Measurements from ENCODE around the gene MPDZ. TPM values are rescaled to one million over a fixed set of nuclear protein-coding genes. Genes with fewer than 3 reads are reported as not detected.

The MPDZ gene
- total RNA-seq, 1 donor from 2014 or later: 97.0 TPM

DNA sequence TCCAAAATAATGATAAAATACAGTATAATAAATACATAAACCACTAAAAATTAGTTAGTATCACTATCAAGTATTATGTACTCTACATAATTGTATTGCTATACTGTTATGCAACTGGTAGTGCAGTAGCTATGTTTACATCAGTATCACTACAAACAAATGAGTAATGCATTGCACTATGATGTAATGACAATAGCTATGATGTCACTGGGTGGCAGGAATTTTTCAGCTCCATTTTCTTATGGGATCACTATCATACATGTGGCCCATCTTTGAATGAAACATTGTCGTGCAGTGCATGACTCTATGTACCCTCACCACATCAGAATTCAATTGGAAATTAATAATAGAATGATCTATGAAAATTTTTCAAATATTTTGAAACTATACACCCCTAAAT, 201.3 kb downstream of the MPDZ start:
- H3K36me3 Mint-ChIP-seq (ENCODE audit: low read depth, unreplicated experiment): no peaks in the 10 kb centered on the region

DNA sequence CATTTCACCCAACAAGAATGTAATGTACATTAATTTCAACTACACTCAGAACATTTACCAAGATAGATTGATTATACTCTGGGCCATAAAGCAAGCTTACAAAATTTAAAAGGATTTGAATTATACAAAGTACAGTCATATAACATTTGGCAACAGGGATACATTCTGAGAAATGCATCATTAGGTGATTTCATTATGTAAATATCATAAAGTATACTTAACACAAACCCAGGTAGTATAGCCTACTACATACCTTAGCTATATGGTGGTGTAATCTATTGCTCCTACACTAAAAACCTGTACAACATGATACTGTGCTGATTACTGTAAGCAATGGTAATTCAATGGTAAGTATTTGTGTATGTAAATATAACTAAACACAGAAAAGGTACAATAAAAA, 202.9 kb downstream of the MPDZ start:
- H3K4me1 Mint-ChIP-seq (ENCODE audit: unreplicated experiment): peaks cover 2% of the 10 kb centered on the region
- TF ChIP-seq, protein P1, sequence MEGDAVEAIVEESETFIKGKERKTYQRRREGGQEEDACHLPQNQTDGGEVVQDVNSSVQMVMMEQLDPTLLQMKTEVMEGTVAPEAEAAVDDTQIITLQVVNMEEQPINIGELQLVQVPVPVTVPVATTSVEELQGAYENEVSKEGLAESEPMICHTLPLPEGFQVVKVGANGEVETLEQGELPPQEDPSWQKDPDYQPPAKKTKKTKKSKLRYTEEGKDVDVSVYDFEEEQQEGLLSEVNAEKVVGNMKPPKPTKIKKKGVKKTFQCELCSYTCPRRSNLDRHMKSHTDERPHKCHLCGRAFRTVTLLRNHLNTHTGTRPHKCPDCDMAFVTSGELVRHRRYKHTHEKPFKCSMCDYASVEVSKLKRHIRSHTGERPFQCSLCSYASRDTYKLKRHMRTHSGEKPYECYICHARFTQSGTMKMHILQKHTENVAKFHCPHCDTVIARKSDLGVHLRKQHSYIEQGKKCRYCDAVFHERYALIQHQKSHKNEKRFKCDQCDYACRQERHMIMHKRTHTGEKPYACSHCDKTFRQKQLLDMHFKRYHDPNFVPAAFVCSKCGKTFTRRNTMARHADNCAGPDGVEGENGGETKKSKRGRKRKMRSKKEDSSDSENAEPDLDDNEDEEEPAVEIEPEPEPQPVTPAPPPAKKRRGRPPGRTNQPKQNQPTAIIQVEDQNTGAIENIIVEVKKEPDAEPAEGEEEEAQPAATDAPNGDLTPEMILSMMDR (IDR thresholded peaks at IDR 0.05; ENCODE audit: unreplicated experiment): no peak
- no peaks in the 10 kb centered on the region for H3K27me3 Mint-ChIP-seq (ENCODE audit: unreplicated experiment)
- H3K36me3 Mint-ChIP-seq (ENCODE audit: low read depth, unreplicated experiment): no peaks in the 10 kb centered on the region
- no peaks in the 10 kb centered on the region for H3K9me3 Mint-ChIP-seq (ENCODE audit: unreplicated experiment)
- no peak for DNase-seq (ENCODE audit: low spot score)
- no peak overlapping the region for H3K27ac Mint-ChIP-seq (ENCODE audit: unreplicated experiment)
- H3K4me3 Mint-ChIP-seq (ENCODE audit: unreplicated experiment): no peak overlapping the region

More for the DNA sequence above, 201.3 kb downstream of the MPDZ start:
- DNase-seq (ENCODE audit: low spot score): no peak
- H3K4me1 Mint-ChIP-seq (ENCODE audit: unreplicated experiment): no peaks in the 10 kb centered on the region
- H3K9me3 Mint-ChIP-seq (ENCODE audit: unreplicated experiment): no peaks in the 10 kb centered on the region
- no peak overlapping the region for H3K27ac Mint-ChIP-seq (ENCODE audit: unreplicated experiment)
- H3K4me3 Mint-ChIP-seq (ENCODE audit: unreplicated experiment): no peak overlapping the region
- TF ChIP-seq, protein P1 (IDR thresholded peaks at IDR 0.05; ENCODE audit: unreplicated experiment): no peak
- H3K27me3 Mint-ChIP-seq (ENCODE audit: unreplicated experiment): no peaks in the 10 kb centered on the region

DNA sequence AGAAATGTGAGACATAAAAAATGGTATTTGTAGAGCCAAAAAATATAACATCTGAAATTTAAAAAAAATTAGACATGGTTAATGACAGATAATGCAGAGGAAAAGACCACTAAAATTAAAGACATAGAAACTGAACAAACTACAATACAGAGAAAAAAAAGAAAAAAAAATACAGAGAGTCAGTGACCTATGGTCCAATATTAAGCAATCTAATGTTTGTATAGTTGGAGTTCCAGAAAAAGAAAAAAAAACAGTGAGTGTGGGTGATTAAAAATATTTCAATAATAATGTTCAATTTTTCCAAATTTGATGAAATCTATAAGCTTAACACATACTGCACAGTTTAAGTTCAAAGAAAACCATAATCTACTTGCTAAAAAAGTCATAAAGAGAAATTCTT, 207.6 kb downstream of the MPDZ start:
- H3K27me3 Mint-ChIP-seq (ENCODE audit: unreplicated experiment): no peaks in the 10 kb centered on the region
- TF ChIP-seq, protein P1 (IDR thresholded peaks at IDR 0.05; ENCODE audit: unreplicated experiment): no peak
- H3K9me3 Mint-ChIP-seq (ENCODE audit: unreplicated experiment): no peaks in the 10 kb centered on the region
- H3K36me3 Mint-ChIP-seq (ENCODE audit: low read depth, unreplicated experiment): no peaks in the 10 kb centered on the region
- H3K4me1 Mint-ChIP-seq (ENCODE audit: unreplicated experiment): peaks cover 2% of the 10 kb centered on the region
- no peak overlapping the region for H3K4me3 Mint-ChIP-seq (ENCODE audit: unreplicated experiment)
- no peak for DNase-seq (ENCODE audit: low spot score)
- H3K27ac Mint-ChIP-seq (ENCODE audit: unreplicated experiment): no peak overlapping the region

DNA sequence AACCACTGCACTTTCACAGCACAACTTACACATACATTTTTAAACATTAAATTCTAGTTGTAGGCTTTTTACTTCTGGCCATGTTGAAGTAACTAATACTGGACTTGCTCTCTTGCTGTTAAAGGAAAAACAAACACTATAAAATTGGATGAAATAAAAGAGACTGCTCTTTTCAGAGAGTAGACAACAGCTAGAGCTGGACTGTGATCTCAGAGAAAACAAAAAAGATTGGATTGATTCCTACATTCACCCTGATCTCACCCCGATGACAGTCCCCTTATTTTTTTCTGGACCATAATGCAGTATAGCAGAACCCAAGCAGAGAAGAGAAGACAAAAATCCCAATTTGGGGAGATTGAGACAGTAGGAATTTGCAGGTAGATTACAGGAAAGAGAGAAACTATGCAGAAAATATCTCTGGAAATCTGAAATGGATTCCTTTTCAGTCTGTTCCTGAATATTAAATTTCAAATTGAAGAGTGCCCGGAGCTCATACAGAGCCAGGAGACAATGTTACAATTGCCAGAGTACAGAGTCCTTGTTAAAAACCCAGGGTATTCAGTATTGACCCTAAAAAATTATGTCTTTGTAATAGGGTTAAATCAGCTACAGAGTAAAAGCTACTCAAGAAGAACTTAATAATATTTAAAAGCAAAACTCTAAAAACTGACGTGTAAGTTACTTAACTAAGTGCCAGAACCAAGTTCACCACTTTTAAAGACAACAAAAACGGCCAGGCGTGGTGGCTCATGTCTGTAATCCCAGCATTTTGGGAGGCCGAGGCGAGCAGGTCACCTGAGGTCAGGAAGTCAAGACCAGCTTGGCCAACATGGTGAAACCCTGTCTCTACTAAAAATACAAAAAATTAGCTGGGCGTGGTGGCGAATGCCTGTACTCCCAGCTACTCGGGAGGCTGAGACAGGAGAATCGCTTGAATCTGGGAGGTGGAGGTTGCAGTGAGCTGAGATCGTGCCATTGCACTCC, 208.6 kb downstream of the MPDZ start:
- no peaks in the 10 kb centered on the region for H3K9me3 Mint-ChIP-seq (ENCODE audit: unreplicated experiment)
- peaks cover 2% of the 10 kb centered on the region for H3K4me1 Mint-ChIP-seq (ENCODE audit: unreplicated experiment)
- H3K4me3 Mint-ChIP-seq (ENCODE audit: unreplicated experiment): no peak overlapping the region
- DNase-seq (ENCODE audit: low spot score): no peak
- H3K36me3 Mint-ChIP-seq (ENCODE audit: low read depth, unreplicated experiment): no peaks in the 10 kb centered on the region
- no peaks in the 10 kb centered on the region for H3K27me3 Mint-ChIP-seq (ENCODE audit: unreplicated experiment)
- TF ChIP-seq, protein P1 (IDR thresholded peaks at IDR 0.05; ENCODE audit: unreplicated experiment): no peak
- no peak overlapping the region for H3K27ac Mint-ChIP-seq (ENCODE audit: unreplicated experiment)

DNA sequence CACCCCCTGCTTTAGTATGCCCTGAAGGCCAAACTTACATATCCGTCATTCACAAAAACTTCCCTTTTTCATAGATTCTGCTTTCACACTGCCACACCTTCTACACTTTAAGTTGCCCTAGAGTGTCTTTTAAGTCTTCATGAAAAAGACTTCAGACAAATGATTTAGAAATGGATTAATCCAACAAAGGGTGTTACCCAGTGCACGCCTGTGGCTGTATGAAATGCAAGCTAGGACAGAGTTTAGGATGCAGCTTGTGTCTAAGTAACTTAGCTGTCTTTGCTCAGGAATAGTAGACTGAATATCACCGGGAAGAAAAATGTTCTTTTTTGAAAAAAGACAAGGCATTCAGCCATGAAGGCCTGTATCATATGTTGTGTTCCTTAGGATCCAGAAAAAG, 210.0 kb downstream of the MPDZ start:
- Mint-ChIP-seq H3K27me3 (ENCODE audit: unreplicated experiment) (no peaks in the 10 kb centered on the region), H3K4me1 (ENCODE audit: unreplicated experiment) (peaks cover 2% of the 10 kb centered on the region), H3K9me3 (ENCODE audit: unreplicated experiment) (no peaks in the 10 kb centered on the region), H3K27ac (ENCODE audit: unreplicated experiment) (no peak overlapping the region), H3K4me3 (ENCODE audit: unreplicated experiment) (no peak overlapping the region), H3K36me3 (ENCODE audit: low read depth, unreplicated experiment) (no peaks in the 10 kb centered on the region)
- no peak for DNase-seq (ENCODE audit: low spot score)
- TF ChIP-seq, protein P1 (IDR thresholded peaks at IDR 0.05; ENCODE audit: unreplicated experiment): no peak
